HepG2 (cell line): Measurements from ENCODE around the gene SDC4. TPM values are rescaled to one million over a fixed set of nuclear protein-coding genes. Genes with fewer than 3 reads are reported as not detected.

ENCODE experiments used
- FOXP1 ChIP-seq, 2 experiments: fragments of 450-650 bp in 1 of 2; IDR thresholded peaks; 2 replicates each; pipeline ENCODE4 v1.6.1; 2017 to 2018; ENCODE audit warnings: antibody characterized with exemption in 1 of 2
- MED8 ChIP-seq: sonication (generic); formaldehyde crosslinking; IDR thresholded peaks from 2 replicates; pipeline ENCODE4 v1.8.1; 2023; ENCODE audit warnings: mild to moderate bottlenecking, missing genetic modification reagents; ENCODE audit not compliant: insufficient replicate concordance
- NCOR1 ChIP-seq: fragments of 200-600 bp; sonication (generic); IDR thresholded peaks from 2 replicates; pipeline ENCODE4 v1.7.0; 2017; ENCODE audit warnings: antibody characterized with exemption, low read length, borderline replicate concordance
- PAWR ChIP-seq: sonication (generic); formaldehyde crosslinking; IDR thresholded peaks from 2 replicates; pipeline ENCODE4 v1.4.0; 2020; ENCODE audit warnings: missing genetic modification reagents, mild to moderate bottlenecking, borderline replicate concordance
- PBX3 ChIP-seq: sonication (generic); formaldehyde crosslinking; IDR thresholded peaks from 2 replicates; pipeline ENCODE4 v1.8.1; 2023; ENCODE audit warnings: missing genetic modification reagents, inconsistent platforms, borderline replicate concordance
- PHB2 ChIP-seq: fragments of 450-650 bp; IDR thresholded peaks from 2 replicates; pipeline ENCODE4 v1.6.1; 2018; ENCODE audit not compliant: partially characterized antibody
- SPEN ChIP-seq: sonication (generic); formaldehyde crosslinking; IDR thresholded peaks from 2 replicates; pipeline ENCODE4 v1.5.1; 2020; ENCODE audit warnings: low read depth, mild to moderate bottlenecking, missing genetic modification reagents
- SRY ChIP-seq: sonication (generic); formaldehyde crosslinking; IDR thresholded peaks from 2 replicates; pipeline ENCODE4 v1.8.0; 2022; ENCODE audit warnings: mild to moderate bottlenecking, missing genetic modification reagents
- U2AF1 ChIP-seq: fragments of 200-400 bp; formaldehyde crosslinking; optimal IDR thresholded peaks from 2 replicates; pipeline ENCODE3; 2017; ENCODE audit warnings: mild to moderate bottlenecking, low read depth, low read length
- ZFAT ChIP-seq: sonication (generic); formaldehyde crosslinking; conservative IDR thresholded peaks from 2 replicates; pipeline ENCODE4 v1.8.1; 2023; ENCODE audit warnings: missing genetic modification reagents, inconsistent platforms
- ZNF124 ChIP-seq: sonication (generic); formaldehyde crosslinking; IDR thresholded peaks from 2 replicates; pipeline ENCODE4 v1.4.0; 2020; ENCODE audit warnings: missing genetic modification reagents
- ZNF3 ChIP-seq: IDR thresholded peaks from 2 replicates; pipeline ENCODE4 v1.7.0; 2017; ENCODE audit warnings: inconsistent platforms
- ZNF317 ChIP-seq: sonication (generic); formaldehyde crosslinking; IDR thresholded peaks from 2 replicates; pipeline ENCODE4 v1.5.0; 2020; ENCODE audit warnings: mild to moderate bottlenecking, missing genetic modification reagents
- ZNF609 ChIP-seq: sonication (generic); formaldehyde crosslinking; IDR thresholded peaks from 2 replicates; pipeline ENCODE4 v1.4.0; 2020; ENCODE audit warnings: mild to moderate bottlenecking, missing genetic modification reagents, borderline replicate concordance
- ZNF615 ChIP-seq: sonication (generic); formaldehyde crosslinking; IDR thresholded peaks from 2 replicates; pipeline ENCODE4 v1.5.0; 2020; ENCODE audit warnings: mild to moderate bottlenecking, missing genetic modification reagents, borderline replicate concordance
- polyA plus RNA-seq, 8 experiments: library from polyadenylated mRNA; depleted of rRNA in 3 of 8; stranded (reverse) in 7 of 8; unstranded in 1 of 8; fragments of >200 nt; fragmentation: Illumina TruSeq in 4 of 8; extraction: Trizol in 4 of 8; gene quantifications; 2 replicates each; pipeline versions ENCODE4 v1.2.1 to v1.2.3, GENCODE V29; 2011 to 2016; ENCODE audit warnings: low read depth in 4 of 8, missing spikeins in 1 of 8, mixed read lengths in 1 of 8; ENCODE audit not compliant: insufficient read depth in 1 of 8
- total RNA-seq, 5 experiments: library from RNA; depleted of rRNA; stranded (reverse); fragments of >200 nt; fragmentation: Illumina TruSeq; extraction: Trizol; gene quantifications; 2 replicates each; pipeline ENCODE4 v1.2.3, GENCODE V29; 2016; ENCODE audit warnings: low read depth in 1 of 5
- TF ChIP-seq, protein P1 (sequence below): sonication (generic); formaldehyde crosslinking; IDR thresholded peaks from 2 replicates; pipeline ENCODE4 v1.4.0; 2020; ENCODE audit warnings: mild to moderate bottlenecking, low read depth, missing genetic modification reagents
- TF ChIP-seq, protein P2 (sequence below): sonication (generic); formaldehyde crosslinking; IDR thresholded peaks from 2 replicates; pipeline ENCODE4 v1.9.0; 2021; ENCODE audit warnings: missing genetic modification reagents, mild to moderate bottlenecking, borderline replicate concordance
- TF ChIP-seq, protein P3 (sequence below): sonication (generic); formaldehyde crosslinking; conservative IDR thresholded peaks from 2 replicates; pipeline ENCODE4 v1.4.0; 2020; ENCODE audit warnings: missing genetic modification reagents

Gene SDC4
- total and polyA plus RNA-seq, 2 of the 13 experiments (the other 11 are each of a cell fraction or from before 2014, with no cell fraction given), result 49.0 to 65.1 TPM

DNA sequence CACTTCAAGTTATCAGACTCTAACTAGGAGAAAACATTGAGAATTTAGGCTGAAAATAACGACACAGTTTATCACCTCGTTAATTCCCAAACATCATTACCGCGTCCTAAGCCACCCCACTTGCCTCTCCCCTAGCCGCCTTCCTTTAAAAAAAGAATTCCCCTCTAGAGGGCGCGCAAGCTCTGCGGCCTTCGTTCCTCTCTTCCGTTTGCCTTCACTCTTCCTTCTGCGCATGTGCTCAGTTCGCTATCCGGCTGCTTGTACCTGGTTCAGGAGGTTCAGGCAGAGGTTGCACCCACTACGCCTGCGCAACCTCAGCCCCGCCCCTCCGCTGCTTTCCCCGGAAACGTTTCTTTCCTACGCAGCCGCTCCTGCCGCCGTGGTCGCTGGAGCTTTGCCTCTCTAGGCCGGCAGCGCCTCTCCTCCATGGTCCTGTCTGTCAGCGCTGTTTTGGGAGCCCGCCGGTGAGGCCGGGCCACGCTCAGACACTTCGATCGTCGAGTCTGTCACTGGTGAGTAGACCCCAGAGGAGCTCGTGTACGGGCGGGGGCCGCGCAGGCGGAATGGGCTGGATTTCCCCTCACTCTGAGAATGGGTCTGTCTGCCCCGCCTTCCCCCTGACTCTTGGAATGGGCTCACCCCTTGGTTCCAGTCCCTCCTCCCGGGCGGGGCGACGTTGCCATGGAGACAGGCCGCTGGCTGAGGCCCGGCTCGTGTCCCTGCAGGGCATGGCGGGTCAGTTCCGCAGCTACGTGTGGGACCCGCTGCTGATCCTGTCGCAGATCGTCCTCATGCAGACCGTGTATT, 14.8 kb upstream of the SDC4 start, which contains the start of gene SYS1 (continued):
- TF ChIP-seq PBX3 (CRISPR knock-in tag), result no peak
- peak; percentile 99; the same call in 1 of the 2 replicates for TF ChIP-seq PAWR (CRISPR knock-in tag)
- TF ChIP-seq, protein P1, sequence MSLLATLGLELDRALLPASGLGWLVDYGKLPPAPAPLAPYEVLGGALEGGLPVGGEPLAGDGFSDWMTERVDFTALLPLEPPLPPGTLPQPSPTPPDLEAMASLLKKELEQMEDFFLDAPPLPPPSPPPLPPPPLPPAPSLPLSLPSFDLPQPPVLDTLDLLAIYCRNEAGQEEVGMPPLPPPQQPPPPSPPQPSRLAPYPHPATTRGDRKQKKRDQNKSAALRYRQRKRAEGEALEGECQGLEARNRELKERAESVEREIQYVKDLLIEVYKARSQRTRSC (CRISPR knock-in tag), result peak; percentile 96
- TF ChIP-seq U2AF1, result peak; percentile 100
- no peak for TF ChIP-seq ZNF615 (CRISPR knock-in tag)
- TF ChIP-seq PHB2, result no peak
- no peak for TF ChIP-seq FOXP1 (IDR thresholded peaks at IDR 0.05)
- peak; percentile 29; the same call in 1 of the 2 replicates for TF ChIP-seq FOXP1 (CRISPR knock-in tag; IDR thresholded peaks at IDR 0.05)
- TF ChIP-seq NCOR1, result no peak; the same call in 1 of the 2 replicates
- TF ChIP-seq, protein P2, sequence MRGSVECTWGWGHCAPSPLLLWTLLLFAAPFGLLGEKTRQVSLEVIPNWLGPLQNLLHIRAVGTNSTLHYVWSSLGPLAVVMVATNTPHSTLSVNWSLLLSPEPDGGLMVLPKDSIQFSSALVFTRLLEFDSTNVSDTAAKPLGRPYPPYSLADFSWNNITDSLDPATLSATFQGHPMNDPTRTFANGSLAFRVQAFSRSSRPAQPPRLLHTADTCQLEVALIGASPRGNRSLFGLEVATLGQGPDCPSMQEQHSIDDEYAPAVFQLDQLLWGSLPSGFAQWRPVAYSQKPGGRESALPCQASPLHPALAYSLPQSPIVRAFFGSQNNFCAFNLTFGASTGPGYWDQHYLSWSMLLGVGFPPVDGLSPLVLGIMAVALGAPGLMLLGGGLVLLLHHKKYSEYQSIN (CRISPR knock-in tag), result no peak
- TF ChIP-seq SPEN, result peak; percentile 95
- TF ChIP-seq ZFAT (CRISPR knock-in tag), result no peak
- TF ChIP-seq ZNF124 (CRISPR knock-in tag), result peak; percentile 90; the same call in 1 of the 2 replicates
- TF ChIP-seq, protein P3, sequence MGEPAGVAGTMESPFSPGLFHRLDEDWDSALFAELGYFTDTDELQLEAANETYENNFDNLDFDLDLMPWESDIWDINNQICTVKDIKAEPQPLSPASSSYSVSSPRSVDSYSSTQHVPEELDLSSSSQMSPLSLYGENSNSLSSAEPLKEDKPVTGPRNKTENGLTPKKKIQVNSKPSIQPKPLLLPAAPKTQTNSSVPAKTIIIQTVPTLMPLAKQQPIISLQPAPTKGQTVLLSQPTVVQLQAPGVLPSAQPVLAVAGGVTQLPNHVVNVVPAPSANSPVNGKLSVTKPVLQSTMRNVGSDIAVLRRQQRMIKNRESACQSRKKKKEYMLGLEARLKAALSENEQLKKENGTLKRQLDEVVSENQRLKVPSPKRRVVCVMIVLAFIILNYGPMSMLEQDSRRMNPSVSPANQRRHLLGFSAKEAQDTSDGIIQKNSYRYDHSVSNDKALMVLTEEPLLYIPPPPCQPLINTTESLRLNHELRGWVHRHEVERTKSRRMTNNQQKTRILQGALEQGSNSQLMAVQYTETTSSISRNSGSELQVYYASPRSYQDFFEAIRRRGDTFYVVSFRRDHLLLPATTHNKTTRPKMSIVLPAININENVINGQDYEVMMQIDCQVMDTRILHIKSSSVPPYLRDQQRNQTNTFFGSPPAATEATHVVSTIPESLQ (CRISPR knock-in tag), result no peak; the same call in 1 of the 2 replicates
- TF ChIP-seq ZNF317 (CRISPR knock-in tag), result peak; percentile 91
- 0 out of 2 replicates have a peak, but pooled peaks have one; percentile 63 for TF ChIP-seq ZNF3
- TF ChIP-seq SRY (CRISPR knock-in tag), result peak; percentile 99
- TF ChIP-seq MED8 (CRISPR knock-in tag), result peak; percentile 45
- peak; percentile 88 for TF ChIP-seq ZNF609 (CRISPR knock-in tag)
